ENCODE measurements around the gene TGM1.
"Not testable (repeated sequence)": the region's sequence is repeated elsewhere in the genome, so short reads cannot be mapped to it uniquely, and the experiment has no call there.

The TGM1 gene

GRCh38 chr14:24207104-24207551, 55.8 kb downstream of the TGM1 start:
- DNase-seq (ENCODE audit: low spot score): no peak

GRCh38 chr14:24206260-24207103, 56.5 kb downstream of the TGM1 start:
- DNase-seq (ENCODE audit: low spot score): no peak

- DNase-seq (ENCODE audit: low spot score): no peak
Observed at GRCh38 chr14:24204163-24205146, 58.5 kb downstream of the TGM1 start.

- not testable (repeated sequence) for DNase-seq (ENCODE audit: low spot score)
Observed at GRCh38 chr14:24203249-24203886, 59.6 kb downstream of the TGM1 start.

GRCh38 chr14:24202538-24202937, 60.4 kb downstream of the TGM1 start:
- not testable (repeated sequence) for DNase-seq (ENCODE audit: low spot score)
